HG02588 (cell line): ENCODE measurements around the gene LPIN1.

Experiments
- ATAC-seq: cut with Tn5 transposase; IDR thresholded peaks from one replicate; pipeline ENCODE4 v1.9.1; 2021; ENCODE audit warnings: mild to moderate bottlenecking, moderate library complexity; ENCODE audit not compliant: unreplicated experiment

Gene LPIN1

GRCh38 chr2:11781602-11782001, 35.2 kb downstream of the LPIN1 start:
- ATAC-seq, result no peak

GRCh38 chr2:11784280-11784679, 37.8 kb downstream of the LPIN1 start:
- no peak for ATAC-seq

- no peak for ATAC-seq
Measured at GRCh38 chr2:11784747-11785610, 38.5 kb downstream of the LPIN1 start.

GRCh38 chr2:11785611-11785940, 39.1 kb downstream of the LPIN1 start:
- no peak for ATAC-seq

- ATAC-seq, result no peak
Measured at GRCh38 chr2:11786191-11786590, 39.8 kb downstream of the LPIN1 start.

GRCh38 chr2:11786592-11786991, 40.2 kb downstream of the LPIN1 start:
- no peak for ATAC-seq

GRCh38 chr2:11787991-11788390, 41.6 kb downstream of the LPIN1 start:
- no peak for ATAC-seq

- no peak for ATAC-seq
Measured at GRCh38 chr2:11788461-11789124, 42.2 kb downstream of the LPIN1 start.

GRCh38 chr2:11789243-11789642, 42.8 kb downstream of the LPIN1 start:
- ATAC-seq, result no peak

- no peak for ATAC-seq
Measured at GRCh38 chr2:11790228-11790627, 43.8 kb downstream of the LPIN1 start.

GRCh38 chr2:11795590-11795989, 49.2 kb downstream of the LPIN1 start:
- ATAC-seq, result no peak

GRCh38 chr2:11796190-11797171, 50.0 kb downstream of the LPIN1 start:
- ATAC-seq, result no peak

GRCh38 chr2:11797846-11798245, 51.4 kb downstream of the LPIN1 start:
- no peak for ATAC-seq

- no peak for ATAC-seq
Measured at GRCh38 chr2:11798701-11799435, 52.4 kb downstream of the LPIN1 start.

GRCh38 chr2:11799826-11800225, 53.4 kb downstream of the LPIN1 start:
- no peak for ATAC-seq

GRCh38 chr2:11802782-11803191, 56.4 kb downstream of the LPIN1 start:
- no peak for ATAC-seq

GRCh38 chr2:11805024-11805423, 58.6 kb downstream of the LPIN1 start:
- ATAC-seq, result no peak

- ATAC-seq, result no peak
Measured at GRCh38 chr2:11805920-11806319, 59.5 kb downstream of the LPIN1 start.

- ATAC-seq, result no peak
Measured at GRCh38 chr2:11807156-11808015, 61.0 kb downstream of the LPIN1 start.

GRCh38 chr2:11808016-11808400, 61.6 kb downstream of the LPIN1 start:
- no peak for ATAC-seq
